GM18868 (cell line): Measurements from ENCODE around the gene ATP11C.
"Not testable (repeated sequence)": the region's sequence is repeated elsewhere in the genome, so short reads cannot be mapped to it uniquely, and the experiment has no call there.

Experiments used
- ATAC-seq: cut with Tn5 transposase; IDR thresholded peaks from one replicate; pipeline ENCODE4 v1.9.1; 2021; ENCODE audit warnings: mild to moderate bottlenecking, moderate library complexity; ENCODE audit not compliant: unreplicated experiment

ATP11C gene

GRCh38 chrX:139932901-139933796 is at the start of gene ATP11C:
Gene ATP11C, minus strand, starts transcription at chrX:139933053. Its CDS starts 1,011 bp downstream, at chrX:139932042.
- ATAC-seq = peak; percentile 78

- ATAC-seq = no peak
These were observed 41.6 kb upstream of the ATP11C start for GRCh38 chrX:139974471-139974870.

GRCh38 chrX:139972629-139973624 is 40.1 kb upstream of the ATP11C start:
- no peak for ATAC-seq

- no peak for ATAC-seq
These were observed 39.3 kb upstream of the ATP11C start for GRCh38 chrX:139972113-139972512.

GRCh38 chrX:139971394-139971749 is 38.5 kb upstream of the ATP11C start:
- ATAC-seq = no peak

GRCh38 chrX:139969286-139969685 is 36.4 kb upstream of the ATP11C start:
- ATAC-seq = no peak

GRCh38 chrX:139967750-139968149 is 34.9 kb upstream of the ATP11C start:
- ATAC-seq = no peak

- peak; percentile 61 for ATAC-seq
These were observed 34.4 kb upstream of the ATP11C start for GRCh38 chrX:139967300-139967699.

- ATAC-seq = not testable (repeated sequence)
These were observed 33.3 kb upstream of the ATP11C start for GRCh38 chrX:139966159-139966558.

- ATAC-seq = no peak
These were observed 32.6 kb upstream of the ATP11C start, which contains the start of gene CXorf66 for GRCh38 chrX:139965421-139965820. Gene CXorf66, minus strand, starts transcription at chrX:139965521. Its CDS starts 25 bp downstream, at chrX:139965496.

- not testable (repeated sequence) for ATAC-seq
These were observed 28.2 kb upstream of the ATP11C start for GRCh38 chrX:139961091-139961490.

- ATAC-seq = no peak
These were observed 16.9 kb upstream of the ATP11C start for GRCh38 chrX:139949703-139950102.

GRCh38 chrX:139945075-139945474 is 12.2 kb upstream of the ATP11C start:
- ATAC-seq = no peak

GRCh38 chrX:139936259-139936658 is 3.4 kb upstream of the ATP11C start:
- ATAC-seq = no peak

- ATAC-seq = no peak
These were observed 1.1 kb upstream of the ATP11C start for GRCh38 chrX:139933904-139934303.

GRCh38 chrX:139932073-139932900 is 566 bp downstream of the ATP11C start:
- peak; percentile 38 for ATAC-seq

- ATAC-seq = no peak
These were observed 1.2 kb downstream of the ATP11C start for GRCh38 chrX:139931646-139932072.

- no peak for ATAC-seq
These were observed 1.8 kb downstream of the ATP11C start for GRCh38 chrX:139930916-139931645.

- ATAC-seq = no peak
These were observed 2.5 kb downstream of the ATP11C start for GRCh38 chrX:139930401-139930800.

GRCh38 chrX:139929876-139930275 is 3.0 kb downstream of the ATP11C start:
- no peak for ATAC-seq
